Progenitor cell of endocrine pancreas (in vitro differentiated cells): ENCODE data around the gene CEACAM21. TPM values are rescaled to one million over a fixed set of nuclear protein-coding genes. Genes with fewer than 3 reads are reported as not detected.

Source experiments
- DNase-seq: peaks from one replicate; pipeline ENCODE4 v3.0.0; 2021; ENCODE audit warnings: low spot score; ENCODE audit not compliant: unreplicated experiment
- H3K27ac Mint-ChIP-seq: 2 replicates; pipeline ENCODE4 v1.8.0; 2021; ENCODE audit warnings: mild to moderate bottlenecking, moderate library complexity, mixed read lengths
- H3K27me3 Mint-ChIP-seq: 2 replicates; pipeline ENCODE4 v1.8.0; 2021; ENCODE audit warnings: mixed read lengths
- H3K36me3 Mint-ChIP-seq: 2 replicates; pipeline ENCODE4 v1.8.0; 2022; ENCODE audit warnings: mixed read lengths; ENCODE audit not compliant: insufficient read depth
- H3K4me1 Mint-ChIP-seq: 2 replicates; pipeline ENCODE4 v1.8.0; 2021; ENCODE audit warnings: low read depth, mixed read lengths
- H3K4me3 Mint-ChIP-seq: 2 replicates; pipeline ENCODE4 v1.8.0; 2021; ENCODE audit warnings: low read depth, mild to moderate bottlenecking, moderate library complexity, mixed read lengths
- H3K9me3 Mint-ChIP-seq: 2 replicates; pipeline ENCODE4 v1.8.0; 2021; ENCODE audit warnings: low read depth, mixed read lengths
- total RNA-seq: library from RNA; stranded (reverse); gene quantifications from 2 replicates; pipeline ENCODE4 v1.2.1, GENCODE V29; 2021
- TF ChIP-seq, protein P1 (sequence below): fragments of 200-600 bp; sonication (generic); IDR thresholded peaks from one replicate; pipeline ENCODE4 v1.5.0; 2021; ENCODE audit warnings: antibody characterized with exemption, mild to moderate bottlenecking; ENCODE audit not compliant: unreplicated experiment

Gene CEACAM21
- total RNA-seq, 1 donor from 2014 or later = not detected

DNA sequence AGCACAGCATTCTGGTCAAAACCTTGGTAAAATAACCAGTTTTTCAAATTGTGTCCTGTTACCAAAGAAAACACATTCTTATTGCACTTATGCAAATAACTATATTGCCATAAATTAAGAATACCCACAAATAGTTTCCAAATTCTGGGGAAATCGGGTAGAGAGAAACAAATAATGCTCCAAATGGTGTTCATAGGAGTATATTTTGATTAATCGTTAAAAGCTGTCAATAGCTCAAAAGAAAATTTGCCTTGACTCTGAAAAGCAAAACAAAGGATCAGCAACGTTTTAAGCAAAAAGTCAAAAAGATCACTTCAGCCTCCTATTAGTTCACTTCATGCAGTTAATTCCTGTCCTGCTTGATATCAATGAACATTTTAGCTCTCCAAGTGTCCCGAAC, 22.2 kb upstream of the CEACAM21 start:
- H3K36me3 Mint-ChIP-seq = no peaks in the 10 kb centered on the region
- H3K9me3 Mint-ChIP-seq = peaks cover 25% of the 10 kb centered on the region
- H3K4me1 Mint-ChIP-seq = peaks cover 2% of the 10 kb centered on the region
- DNase-seq = no peak
- TF ChIP-seq, protein P1, sequence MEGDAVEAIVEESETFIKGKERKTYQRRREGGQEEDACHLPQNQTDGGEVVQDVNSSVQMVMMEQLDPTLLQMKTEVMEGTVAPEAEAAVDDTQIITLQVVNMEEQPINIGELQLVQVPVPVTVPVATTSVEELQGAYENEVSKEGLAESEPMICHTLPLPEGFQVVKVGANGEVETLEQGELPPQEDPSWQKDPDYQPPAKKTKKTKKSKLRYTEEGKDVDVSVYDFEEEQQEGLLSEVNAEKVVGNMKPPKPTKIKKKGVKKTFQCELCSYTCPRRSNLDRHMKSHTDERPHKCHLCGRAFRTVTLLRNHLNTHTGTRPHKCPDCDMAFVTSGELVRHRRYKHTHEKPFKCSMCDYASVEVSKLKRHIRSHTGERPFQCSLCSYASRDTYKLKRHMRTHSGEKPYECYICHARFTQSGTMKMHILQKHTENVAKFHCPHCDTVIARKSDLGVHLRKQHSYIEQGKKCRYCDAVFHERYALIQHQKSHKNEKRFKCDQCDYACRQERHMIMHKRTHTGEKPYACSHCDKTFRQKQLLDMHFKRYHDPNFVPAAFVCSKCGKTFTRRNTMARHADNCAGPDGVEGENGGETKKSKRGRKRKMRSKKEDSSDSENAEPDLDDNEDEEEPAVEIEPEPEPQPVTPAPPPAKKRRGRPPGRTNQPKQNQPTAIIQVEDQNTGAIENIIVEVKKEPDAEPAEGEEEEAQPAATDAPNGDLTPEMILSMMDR = no peak
- H3K4me3 Mint-ChIP-seq = no peak overlapping the region
- no peak overlapping the region for H3K27ac Mint-ChIP-seq
- no peaks in the 10 kb centered on the region for H3K27me3 Mint-ChIP-seq

DNA sequence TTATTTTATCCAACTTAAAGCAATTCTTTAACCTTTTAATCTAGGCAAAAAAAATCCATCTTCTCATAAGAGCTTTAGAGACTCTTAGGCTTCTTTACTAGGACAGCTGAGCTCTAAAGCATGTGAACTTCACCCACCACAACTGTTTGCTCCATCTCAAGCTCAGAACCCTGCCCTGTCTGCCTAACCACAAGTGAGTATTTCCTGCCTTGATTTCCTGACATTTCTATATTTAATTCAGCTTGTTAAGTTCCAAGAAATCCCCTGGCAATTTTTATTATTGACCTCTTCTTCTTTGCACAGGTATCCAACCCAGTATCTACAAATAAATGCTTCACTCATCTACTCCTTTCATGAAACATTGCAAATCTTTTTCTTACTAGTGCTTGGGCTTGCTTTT, 21.1 kb upstream of the CEACAM21 start:
- Mint-ChIP-seq H3K4me3 (no peak overlapping the region), H3K27ac (no peak overlapping the region), H3K9me3 (peaks cover 25% of the 10 kb centered on the region), H3K4me1 (no peaks in the 10 kb centered on the region), H3K36me3 (no peaks in the 10 kb centered on the region), H3K27me3 (peaks cover 5% of the 10 kb centered on the region)
- DNase-seq = no peak
- TF ChIP-seq, protein P1 = no peak

DNA sequence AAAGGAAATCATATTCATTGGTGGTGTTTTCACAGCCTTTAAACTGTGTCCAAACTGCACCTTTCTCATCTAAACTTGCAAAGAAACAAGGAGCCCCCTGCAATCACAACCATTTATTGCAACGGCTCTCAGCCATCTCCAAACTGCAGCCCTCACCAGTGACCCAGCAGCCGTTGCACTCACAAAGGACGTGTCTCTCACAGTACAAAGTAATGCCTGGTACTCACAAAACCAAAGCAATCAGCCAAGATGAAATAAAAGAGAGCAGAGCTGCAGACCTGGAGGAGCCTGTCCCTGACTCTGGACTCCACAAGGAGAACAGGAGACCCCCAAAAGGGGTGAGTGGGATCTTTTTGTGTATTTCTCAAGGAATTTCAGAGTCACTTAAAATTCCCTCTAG, 20.2 kb upstream of the CEACAM21 start:
- no peaks in the 10 kb centered on the region for H3K4me1 Mint-ChIP-seq
- H3K27ac Mint-ChIP-seq = no peak overlapping the region
- no peaks in the 10 kb centered on the region for H3K36me3 Mint-ChIP-seq

DNA sequence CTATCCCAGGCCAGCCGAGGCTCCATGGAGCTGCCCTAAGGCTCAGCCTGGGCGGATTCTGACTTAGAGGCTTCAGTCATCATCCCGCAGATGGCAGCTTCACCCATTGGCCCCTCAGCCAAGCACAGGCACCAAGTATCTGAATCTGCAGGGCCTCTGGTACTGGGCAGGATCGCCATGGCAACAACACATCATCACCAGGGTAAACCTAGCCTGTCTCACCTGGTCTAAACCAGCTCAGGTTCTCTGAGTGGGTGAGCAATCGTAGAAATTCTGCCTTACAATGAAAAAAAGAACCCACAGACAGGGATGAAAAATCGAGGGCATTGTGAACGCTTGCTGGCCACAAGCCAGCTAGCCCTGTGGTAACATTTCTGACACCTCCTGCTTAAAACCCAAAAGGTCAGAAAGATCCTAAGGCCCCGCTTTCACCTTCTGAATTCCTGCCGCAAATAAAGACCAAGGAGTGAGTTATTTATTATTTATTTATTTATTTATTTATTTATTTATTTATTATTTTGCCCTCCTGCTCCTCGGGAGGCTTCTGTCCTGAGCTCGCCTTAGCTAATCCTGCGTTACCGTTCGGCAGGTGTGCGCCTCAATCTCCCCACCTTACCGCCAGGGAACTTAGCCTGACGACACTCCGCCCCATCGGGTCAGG, 12.0 kb upstream of the CEACAM21 start:
- TF ChIP-seq, protein P1 = no peak
- H3K4me1 Mint-ChIP-seq = no peaks in the 10 kb centered on the region
- H3K4me3 Mint-ChIP-seq = no peak overlapping the region
- H3K27ac Mint-ChIP-seq = no peak overlapping the region
- DNase-seq = no peak
- H3K9me3 Mint-ChIP-seq = peaks cover 4% of the 10 kb centered on the region
- peaks cover 47% of the 10 kb centered on the region for H3K27me3 Mint-ChIP-seq
- no peaks in the 10 kb centered on the region for H3K36me3 Mint-ChIP-seq

More for the DNA sequence above, 20.2 kb upstream of the CEACAM21 start:
- Mint-ChIP-seq H3K4me3 (no peak overlapping the region), H3K27me3 (peaks cover 7% of the 10 kb centered on the region), H3K9me3 (peaks cover 25% of the 10 kb centered on the region)
- DNase-seq = no peak
- TF ChIP-seq, protein P1 = no peak

DNA sequence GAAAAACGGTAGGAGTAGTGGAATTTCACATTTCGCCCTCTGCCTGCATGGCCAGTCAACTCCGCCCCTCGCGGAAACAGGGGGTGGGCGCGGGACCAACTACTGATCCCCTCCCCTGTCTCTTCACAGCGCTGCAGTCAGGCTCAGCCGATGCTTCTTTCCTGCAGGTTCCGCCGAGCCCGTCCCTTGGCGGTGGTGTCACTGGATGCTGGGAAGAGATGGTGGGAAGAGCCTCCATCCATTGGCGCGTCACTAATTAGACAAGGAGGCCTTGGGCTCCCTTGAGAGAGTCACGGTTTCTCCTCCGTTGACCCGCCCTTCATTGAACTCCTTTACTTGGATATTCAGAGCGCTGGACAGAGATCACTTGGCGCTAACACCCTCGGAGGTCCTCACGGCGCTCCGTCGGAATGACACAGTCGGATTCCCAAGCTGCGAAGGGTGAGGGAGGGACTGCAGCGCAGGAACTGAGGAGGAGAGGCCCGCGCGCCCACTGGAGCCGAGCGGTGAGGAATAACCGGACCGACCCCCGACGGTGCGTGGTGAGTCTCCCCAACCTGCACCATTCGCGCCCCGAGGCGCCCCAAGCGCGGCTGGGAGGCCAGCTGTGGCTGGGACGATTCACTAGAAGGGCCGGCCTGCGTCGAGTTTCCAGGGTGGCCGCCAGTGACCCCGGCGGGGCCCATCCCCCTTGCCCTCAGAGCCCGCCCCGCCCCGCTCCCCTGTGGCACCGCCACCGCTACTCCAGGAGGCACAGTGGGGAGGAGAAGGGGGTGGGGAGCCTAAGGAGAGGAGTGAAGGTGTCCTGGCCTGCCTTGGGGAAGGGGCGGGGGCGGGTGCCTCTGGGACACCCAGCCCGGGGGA, 11.2 kb upstream of the CEACAM21 start:
- no peak overlapping the region for H3K4me3 Mint-ChIP-seq
- H3K27me3 Mint-ChIP-seq = peaks cover 44% of the 10 kb centered on the region
- no peaks in the 10 kb centered on the region for H3K4me1 Mint-ChIP-seq
- H3K9me3 Mint-ChIP-seq = peaks cover 4% of the 10 kb centered on the region
- DNase-seq = no peak
- TF ChIP-seq, protein P1 = no peak
- no peak overlapping the region for H3K27ac Mint-ChIP-seq
- no peaks in the 10 kb centered on the region for H3K36me3 Mint-ChIP-seq
